Amniotic epithelial cell (primary cell): ENCODE data around the gene MYO15B.
A peak's percentile ranks its signal among the peaks of the same experiment; 100 is the strongest.

Experiments used
- DNase-seq: peaks from one replicate; pipeline ENCODE4 v3.0.0-alpha.2; 2010; ENCODE audit warnings: low read depth

MYO15B gene

GRCh38 chr17:75639327-75639726 lies 51.7 kb downstream of the MYO15B start:
- no peak for DNase-seq

- no peak for DNase-seq
These were observed 52.4 kb downstream of the MYO15B start for GRCh38 chr17:75639771-75640555.

- DNase-seq, result no peak
These were observed 53.0 kb downstream of the MYO15B start for GRCh38 chr17:75640556-75641119.

- no peak for DNase-seq
These were observed 53.7 kb downstream of the MYO15B start for GRCh38 chr17:75641343-75641742.

GRCh38 chr17:75642182-75642783 lies 54.7 kb downstream of the MYO15B start:
- no peak for DNase-seq

GRCh38 chr17:75642784-75643642 lies 55.4 kb downstream of the MYO15B start:
- no peak for DNase-seq

- no peak for DNase-seq
These were observed 56.0 kb downstream of the MYO15B start for GRCh38 chr17:75643643-75644017.

- peak; percentile 94 for DNase-seq
These were observed 57.9 kb downstream of the MYO15B start for GRCh38 chr17:75645501-75645888.

GRCh38 chr17:75645889-75646637 lies 58.5 kb downstream of the MYO15B start:
- DNase-seq, result peak; percentile 89

GRCh38 chr17:75646638-75646992 lies 59.0 kb downstream of the MYO15B start:
- DNase-seq, result no peak

GRCh38 chr17:75647061-75647460 lies 59.5 kb downstream of the MYO15B start:
- no peak for DNase-seq

- DNase-seq, result no peak
These were observed 60.3 kb downstream of the MYO15B start for GRCh38 chr17:75647921-75648320.

- DNase-seq, result no peak
These were observed 62.1 kb downstream of the MYO15B start for GRCh38 chr17:75649687-75650086.

GRCh38 chr17:75650874-75651273 lies 63.3 kb downstream of the MYO15B start:
- no peak for DNase-seq

GRCh38 chr17:75652341-75652740 lies 64.7 kb downstream of the MYO15B start:
- no peak for DNase-seq

GRCh38 chr17:75652934-75653549 lies 65.4 kb downstream of the MYO15B start:
- peak; percentile 38 for DNase-seq

GRCh38 chr17:75654176-75654575 lies 66.6 kb downstream of the MYO15B start:
- peak; percentile 13 for DNase-seq

GRCh38 chr17:75658237-75658636 lies 70.6 kb downstream of the MYO15B start:
- no peak for DNase-seq

- no peak for DNase-seq
These were observed 73.9 kb downstream of the MYO15B start for GRCh38 chr17:75661531-75661930.

GRCh38 chr17:75662511-75662910 lies 74.9 kb downstream of the MYO15B start:
- DNase-seq, result no peak

GRCh38 chr17:75664099-75664549 lies 76.5 kb downstream of the MYO15B start:
- no peak for DNase-seq
